Suprapubic skin (tissue), 4 donors: ENCODE data around the gene EXTL2. TPM values are rescaled to one million over a fixed set of nuclear protein-coding genes. Genes with fewer than 3 reads are reported as not detected.
"Not testable (repeated sequence)": the region's sequence is repeated elsewhere in the genome, so short reads cannot be mapped to it uniquely, and the experiment has no call there.

Source experiments
- DNase-seq, 2 donors: peaks; one replicate each; pipeline ENCODE4 v3.0.0-alpha.2; 2019; ENCODE audit warnings: low spot score in 2 of 2
- H3K27ac ChIP-seq: fragments of 200-600 bp; sonication (generic); one replicate; pipeline ENCODE4 v1.5.1; 2019
- H3K27me3 ChIP-seq: fragments of 200-600 bp; sonication (generic); one replicate; pipeline ENCODE4 v1.5.1; 2019
- H3K36me3 ChIP-seq: fragments of 200-600 bp; sonication (generic); one replicate; pipeline ENCODE4 v1.5.1; 2019
- H3K4me1 ChIP-seq: fragments of 200-600 bp; sonication (generic); one replicate; pipeline ENCODE4 v1.5.1; 2019
- H3K4me3 ChIP-seq: fragments of 200-600 bp; sonication (generic); one replicate; pipeline ENCODE4 v1.5.1; 2019; ENCODE audit warnings: mild to moderate bottlenecking
- H3K9me3 ChIP-seq: fragments of 200-600 bp; sonication (generic); one replicate; pipeline ENCODE4 v1.5.1; 2019
- EP300 ChIP-seq: sonication (generic); formaldehyde crosslinking; IDR thresholded peaks from one replicate; pipeline ENCODE4 v1.6.1; 2017; ENCODE audit warnings: antibody characterized with exemption
- POLR2A ChIP-seq, 2 donors: fragments of 450-650 bp; IDR thresholded peaks; one replicate each; pipeline ENCODE4 v1.6.1; 2017; ENCODE audit warnings: antibody characterized with exemption in 2 of 2, mild to moderate bottlenecking in 2 of 2, moderate library complexity in 2 of 2
- POLR2AphosphoS5 ChIP-seq, 3 donors: sonication (generic); formaldehyde crosslinking; IDR thresholded peaks; one replicate each; pipeline ENCODE4 v1.6.1; 2017; ENCODE audit warnings: antibody characterized with exemption in 3 of 3
- WGBS: methylation state at CpG from one replicate; pipeline ENCODE4 v1.1.5; 2018; 5-methylcytosine and 5-hydroxymethylcytosine counted together
- total RNA-seq, 4 donors: library from RNA; depleted of rRNA; stranded (reverse); fragments of >200 nt; gene quantifications; one replicate each; pipeline ENCODE4 v1.1.0, GENCODE V29; 2016
- TF ChIP-seq, protein P1 (sequence below), 2 donors: fragments of 200-600 bp in 1 of 2; fragments of 450-650 bp in 1 of 2; sonication (generic) in 1 of 2; IDR thresholded peaks; one replicate each; pipeline ENCODE4 v1.5.1; 2016 to 2019; ENCODE audit warnings: antibody characterized with exemption in 2 of 2, mild to moderate bottlenecking in 1 of 2, moderate library complexity in 1 of 2

The EXTL2 gene
- total RNA-seq, 4 donors from 2014 or later: 3.8 to 5.9 (median 5.0) TPM

DNA sequence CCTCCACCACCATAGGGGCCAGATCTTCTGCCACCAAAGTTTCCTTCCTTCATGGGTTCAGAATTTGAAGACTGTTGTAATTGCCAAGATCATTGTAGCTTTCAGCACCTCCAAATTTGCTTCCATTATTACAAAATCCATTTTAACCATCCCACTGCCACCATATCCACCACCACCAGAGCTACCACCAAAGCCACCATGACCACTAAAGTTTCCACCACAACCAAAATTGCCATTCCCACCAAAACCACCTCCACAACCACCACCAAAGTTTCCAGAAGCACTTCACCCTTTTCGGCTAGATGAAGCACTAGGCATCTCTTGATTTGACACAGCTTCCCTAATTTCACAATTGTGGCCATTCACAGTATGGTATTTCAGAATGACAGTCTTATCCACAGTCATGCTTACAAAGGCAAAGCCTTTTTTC lies 46.5 kb upstream of the EXTL2 start:
- TF ChIP-seq EP300 (no peak), POLR2A (IDR thresholded peaks at IDR 0.05) (no peak), POLR2AphosphoS5 (IDR thresholded peaks at IDR 0.05) (no peak)
- TF ChIP-seq, protein P1, sequence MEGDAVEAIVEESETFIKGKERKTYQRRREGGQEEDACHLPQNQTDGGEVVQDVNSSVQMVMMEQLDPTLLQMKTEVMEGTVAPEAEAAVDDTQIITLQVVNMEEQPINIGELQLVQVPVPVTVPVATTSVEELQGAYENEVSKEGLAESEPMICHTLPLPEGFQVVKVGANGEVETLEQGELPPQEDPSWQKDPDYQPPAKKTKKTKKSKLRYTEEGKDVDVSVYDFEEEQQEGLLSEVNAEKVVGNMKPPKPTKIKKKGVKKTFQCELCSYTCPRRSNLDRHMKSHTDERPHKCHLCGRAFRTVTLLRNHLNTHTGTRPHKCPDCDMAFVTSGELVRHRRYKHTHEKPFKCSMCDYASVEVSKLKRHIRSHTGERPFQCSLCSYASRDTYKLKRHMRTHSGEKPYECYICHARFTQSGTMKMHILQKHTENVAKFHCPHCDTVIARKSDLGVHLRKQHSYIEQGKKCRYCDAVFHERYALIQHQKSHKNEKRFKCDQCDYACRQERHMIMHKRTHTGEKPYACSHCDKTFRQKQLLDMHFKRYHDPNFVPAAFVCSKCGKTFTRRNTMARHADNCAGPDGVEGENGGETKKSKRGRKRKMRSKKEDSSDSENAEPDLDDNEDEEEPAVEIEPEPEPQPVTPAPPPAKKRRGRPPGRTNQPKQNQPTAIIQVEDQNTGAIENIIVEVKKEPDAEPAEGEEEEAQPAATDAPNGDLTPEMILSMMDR (IDR thresholded peaks at IDR 0.05): no peak
- no peak overlapping the region for H3K27ac ChIP-seq
- DNase-seq: no peak
- H3K4me3 ChIP-seq: no peak overlapping the region
- WGBS: 85% methylated on average over 1 of the region's 1 CpG
- peaks cover 33% of the 10 kb centered on the region for H3K36me3 ChIP-seq
- H3K4me1 ChIP-seq: no peaks in the 10 kb centered on the region
- H3K27me3 ChIP-seq: no peaks in the 10 kb centered on the region
- no peaks in the 10 kb centered on the region for H3K9me3 ChIP-seq

DNA sequence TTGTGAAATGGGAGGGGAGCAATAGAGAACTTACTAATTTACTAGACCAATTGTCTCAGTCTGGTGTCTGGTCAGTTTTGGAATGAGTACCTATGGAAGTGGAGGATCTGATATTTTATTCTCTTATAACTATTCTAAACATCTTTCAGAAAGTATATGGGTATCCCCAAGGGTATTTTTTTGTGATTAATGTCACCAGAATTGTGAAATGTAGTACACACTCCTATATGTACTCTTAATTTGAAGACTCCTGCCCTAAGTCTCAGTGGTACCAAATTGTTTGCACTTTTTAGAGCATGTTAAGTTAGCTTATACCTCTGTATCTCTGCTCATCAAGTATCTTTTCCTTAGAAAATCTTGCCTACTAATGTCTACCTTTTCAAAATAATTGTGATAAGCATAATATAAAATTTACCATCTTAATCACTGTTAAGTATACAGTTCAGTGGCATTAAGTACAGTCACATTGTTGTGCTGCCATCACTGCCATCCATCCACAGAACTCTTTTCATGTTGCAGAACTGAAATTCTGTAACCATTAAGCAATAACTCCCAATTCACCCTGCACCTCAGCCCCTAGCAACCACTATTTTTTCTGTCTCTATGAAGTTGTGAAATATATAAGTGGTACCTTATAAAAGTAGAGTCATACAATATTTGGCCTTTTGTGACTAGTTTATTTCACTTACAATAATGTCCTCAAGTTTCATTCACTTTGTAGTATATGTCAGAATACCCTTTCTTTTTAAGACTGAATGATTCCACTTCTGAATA lies 41.7 kb upstream of the EXTL2 start:
- H3K4me1 ChIP-seq: no peaks in the 10 kb centered on the region
- no peak for DNase-seq
- no peaks in the 10 kb centered on the region for H3K9me3 ChIP-seq
- H3K36me3 ChIP-seq: peaks cover 34% of the 10 kb centered on the region
- no peaks in the 10 kb centered on the region for H3K27me3 ChIP-seq
- H3K27ac ChIP-seq: no peak overlapping the region
- TF ChIP-seq POLR2AphosphoS5 (IDR thresholded peaks at IDR 0.05): no peak
- TF ChIP-seq, protein P1 (IDR thresholded peaks at IDR 0.05): no peak
- TF ChIP-seq EP300: no peak
- no peak for TF ChIP-seq POLR2A (IDR thresholded peaks at IDR 0.05)
- no peak overlapping the region for H3K4me3 ChIP-seq

DNA sequence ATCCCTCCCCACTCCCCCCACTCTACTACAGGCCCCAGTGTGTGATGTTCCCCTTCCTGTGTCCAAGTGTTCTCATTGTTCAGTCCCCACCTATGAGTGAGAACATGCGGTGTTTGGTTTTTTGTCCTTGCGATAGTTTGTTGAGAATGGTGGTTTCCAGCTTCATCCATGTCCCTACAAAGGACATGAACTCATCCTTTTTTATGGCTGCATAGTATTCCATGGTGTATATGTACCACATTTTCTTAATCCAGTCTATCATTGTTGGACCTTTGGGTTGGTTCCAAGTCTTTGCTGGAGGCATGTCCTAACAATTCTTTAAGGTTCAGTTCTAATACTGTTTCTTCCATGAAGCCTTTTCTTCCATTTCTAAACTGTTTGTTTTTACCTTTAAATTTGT lies 38.9 kb upstream of the EXTL2 start:
- H3K9me3 ChIP-seq, H3K27me3 ChIP-seq, H3K27ac ChIP-seq, H3K4me1 ChIP-seq, H3K4me3 ChIP-seq, DNase-seq: not testable (repeated sequence)
- peaks cover 23% of the 10 kb centered on the region for H3K36me3 ChIP-seq
- WGBS: 100% methylated on average over 2 of the region's 2 CpGs

DNA sequence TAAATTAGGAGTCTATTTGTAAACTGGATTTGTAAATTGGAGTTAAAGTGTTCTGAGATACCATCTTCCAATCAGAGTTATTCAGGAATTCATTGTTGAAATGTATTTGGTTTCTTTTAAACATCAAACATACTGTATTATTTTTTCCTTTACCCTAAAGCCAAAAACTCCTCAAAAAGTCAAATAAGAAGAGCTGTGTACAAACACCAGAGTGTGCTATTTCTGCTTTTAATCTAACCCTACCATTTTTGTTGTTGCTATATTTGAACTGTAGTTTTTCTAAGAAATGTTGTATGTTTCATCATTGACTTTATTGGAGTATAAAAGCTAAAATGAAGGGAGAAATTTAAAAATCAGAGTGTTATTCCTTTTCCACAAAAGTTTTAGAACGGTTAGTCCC lies 37.1 kb upstream of the EXTL2 start:
- no peak for TF ChIP-seq POLR2A (IDR thresholded peaks at IDR 0.05)
- TF ChIP-seq POLR2AphosphoS5 (IDR thresholded peaks at IDR 0.05): no peak
- TF ChIP-seq EP300: no peak
- TF ChIP-seq, protein P1 (IDR thresholded peaks at IDR 0.05): no peak
- no peaks in the 10 kb centered on the region for H3K9me3 ChIP-seq
- no peaks in the 10 kb centered on the region for H3K27me3 ChIP-seq
- H3K4me1 ChIP-seq: peaks cover 7% of the 10 kb centered on the region
- DNase-seq: no peak
- peaks cover 14% of the 10 kb centered on the region for H3K36me3 ChIP-seq
- WGBS: 89% methylated on average over 1 of the region's 1 CpG
- H3K27ac ChIP-seq: no peak overlapping the region
- H3K4me3 ChIP-seq: no peak overlapping the region

DNA sequence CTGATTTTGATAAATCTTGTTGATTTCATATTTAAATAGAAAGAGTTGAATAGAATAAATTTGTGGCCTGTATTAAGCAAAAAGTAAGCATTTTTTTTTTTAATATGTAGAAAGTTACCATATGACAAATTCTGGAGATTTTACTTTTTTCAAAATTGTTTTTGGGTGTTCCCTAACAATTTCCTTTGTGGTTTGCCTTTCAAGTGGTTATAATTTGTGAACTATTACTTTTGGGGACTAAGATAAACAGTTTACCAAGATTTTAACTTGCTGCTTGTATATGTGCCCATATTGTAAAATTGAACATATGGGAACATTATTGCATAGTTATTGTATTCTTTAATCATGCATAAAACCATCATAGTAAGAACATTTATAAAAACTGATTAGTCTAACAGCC lies 35.9 kb upstream of the EXTL2 start:
- Histone ChIP-seq H3K27ac (no peak overlapping the region), H3K4me3 (no peak overlapping the region), H3K36me3 (peaks cover 22% of the 10 kb centered on the region), H3K4me1 (peaks cover 7% of the 10 kb centered on the region), H3K27me3 (no peaks in the 10 kb centered on the region), H3K9me3 (no peaks in the 10 kb centered on the region)
- DNase-seq: no peak
- TF ChIP-seq POLR2AphosphoS5 (IDR thresholded peaks at IDR 0.05) (no peak), EP300 (no peak), POLR2A (IDR thresholded peaks at IDR 0.05) (no peak)
- TF ChIP-seq, protein P1 (IDR thresholded peaks at IDR 0.05): no peak

DNA sequence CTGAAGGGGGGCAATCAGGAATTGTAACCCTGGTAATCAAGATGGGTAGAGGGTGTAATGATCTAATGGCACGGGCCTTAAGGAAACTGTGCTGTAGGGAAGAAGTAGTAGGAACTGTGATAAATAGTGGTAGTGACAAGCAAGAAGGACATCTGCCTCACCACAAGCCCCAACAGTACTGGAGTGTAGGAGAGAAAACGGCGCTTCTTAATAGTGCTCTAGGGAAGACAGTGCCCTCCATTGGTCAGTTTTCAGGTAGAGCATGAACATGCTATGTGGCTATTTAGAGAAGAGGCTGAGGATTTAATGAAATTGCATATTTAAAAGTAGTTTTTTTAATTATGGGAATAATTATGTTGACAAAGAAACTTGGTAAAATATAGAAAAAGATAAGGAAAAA lies 33.5 kb upstream of the EXTL2 start:
- Histone ChIP-seq H3K27me3 (no peaks in the 10 kb centered on the region), H3K27ac (no peak overlapping the region), H3K4me1 (peaks cover 7% of the 10 kb centered on the region), H3K9me3 (no peaks in the 10 kb centered on the region), H3K4me3 (no peak overlapping the region), H3K36me3 (peaks cover 27% of the 10 kb centered on the region)
- TF ChIP-seq EP300 (no peak), POLR2AphosphoS5 (IDR thresholded peaks at IDR 0.05) (no peak), POLR2A (IDR thresholded peaks at IDR 0.05) (no peak)
- TF ChIP-seq, protein P1 (IDR thresholded peaks at IDR 0.05): no peak
- DNase-seq: no peak
- 79% methylated on average over 3 of the region's 3 CpGs for WGBS
